Vagina (tissue), 2 donors: ENCODE results near the gene SSUH2.

Source experiments
- POLR2AphosphoS5 ChIP-seq, 2 donors: sonication (generic); formaldehyde crosslinking; IDR thresholded peaks; one replicate each; pipeline ENCODE4 v1.9.0; 2017; ENCODE audit warnings: antibody characterized with exemption in 2 of 2, mild to moderate bottlenecking in 2 of 2, low read depth in 1 of 2; ENCODE audit not compliant: insufficient read depth in 1 of 2
- TF ChIP-seq, protein P1 (sequence below), 3 experiments: fragments of 450-650 bp in 2 of 3; fragments of 200-600 bp in 1 of 3; sonication (generic) in 1 of 3; IDR thresholded peaks; one replicate each; pipeline ENCODE4 v1.5.1; 2017 to 2019; ENCODE audit warnings: antibody characterized with exemption in 3 of 3, mild to moderate bottlenecking in 2 of 3, moderate library complexity in 2 of 3

GRCh38 chr3:8627201-8627940, 17.2 kb downstream of the SSUH2 start:
- TF ChIP-seq POLR2AphosphoS5 (IDR thresholded peaks at IDR 0.05; ENCODE audit: insufficient read depth in 1 of 2, low read depth in 1 of 2) = no peak
- TF ChIP-seq, protein P1, sequence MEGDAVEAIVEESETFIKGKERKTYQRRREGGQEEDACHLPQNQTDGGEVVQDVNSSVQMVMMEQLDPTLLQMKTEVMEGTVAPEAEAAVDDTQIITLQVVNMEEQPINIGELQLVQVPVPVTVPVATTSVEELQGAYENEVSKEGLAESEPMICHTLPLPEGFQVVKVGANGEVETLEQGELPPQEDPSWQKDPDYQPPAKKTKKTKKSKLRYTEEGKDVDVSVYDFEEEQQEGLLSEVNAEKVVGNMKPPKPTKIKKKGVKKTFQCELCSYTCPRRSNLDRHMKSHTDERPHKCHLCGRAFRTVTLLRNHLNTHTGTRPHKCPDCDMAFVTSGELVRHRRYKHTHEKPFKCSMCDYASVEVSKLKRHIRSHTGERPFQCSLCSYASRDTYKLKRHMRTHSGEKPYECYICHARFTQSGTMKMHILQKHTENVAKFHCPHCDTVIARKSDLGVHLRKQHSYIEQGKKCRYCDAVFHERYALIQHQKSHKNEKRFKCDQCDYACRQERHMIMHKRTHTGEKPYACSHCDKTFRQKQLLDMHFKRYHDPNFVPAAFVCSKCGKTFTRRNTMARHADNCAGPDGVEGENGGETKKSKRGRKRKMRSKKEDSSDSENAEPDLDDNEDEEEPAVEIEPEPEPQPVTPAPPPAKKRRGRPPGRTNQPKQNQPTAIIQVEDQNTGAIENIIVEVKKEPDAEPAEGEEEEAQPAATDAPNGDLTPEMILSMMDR (IDR thresholded peaks at IDR 0.05) = no peak
